Lung (tissue), 12 donors: ENCODE data around the gene PXDN. TPM values are rescaled to one million over a fixed set of nuclear protein-coding genes. Genes with fewer than 3 reads are reported as not detected.
A peak's percentile ranks its signal among the peaks of the same experiment; 100 is the strongest.

ENCODE experiments used
- ATAC-seq: fragments of 200-7000 bp; cut with Tn5 transposase; one replicate; pipeline ENCODE4 v1.9.1; 2020; ENCODE audit warnings: moderate number of reproducible peaks; ENCODE audit not compliant: insufficient read depth, low FRiP score
- DNase-seq, 3 donors: peaks; one replicate each; pipeline ENCODE4 v3.0.0-alpha.2; 2013 to 2017
- H3K27ac ChIP-seq, 2 donors: one replicate each; pipeline ENCODE4 v1.5.1; 2013; ENCODE audit warnings: mild to moderate bottlenecking in 2 of 2, moderate library complexity in 2 of 2, control low read depth in 1 of 2, inconsistent platforms in 1 of 2, low read depth in 1 of 2, low read length in 1 of 2
- H3K27me3 ChIP-seq, 3 donors: one replicate each; pipeline ENCODE4 v1.5.1; 2013; ENCODE audit warnings: low read length in 2 of 3; ENCODE audit not compliant: control insufficient read depth in 3 of 3, insufficient read depth in 3 of 3
- H3K36me3 ChIP-seq, 4 donors: one replicate each; pipeline ENCODE4 v1.5.1; 2013; ENCODE audit warnings: low read length in 4 of 4, mild to moderate bottlenecking in 1 of 4, moderate library complexity in 1 of 4; ENCODE audit not compliant: control insufficient read depth in 4 of 4, insufficient read depth in 4 of 4
- H3K4me1 ChIP-seq, 5 donors: one replicate each; pipeline ENCODE4 v1.5.1; 2013; ENCODE audit warnings: low read length in 5 of 5, mild to moderate bottlenecking in 2 of 5, moderate library complexity in 1 of 5; ENCODE audit not compliant: control insufficient read depth in 5 of 5, insufficient read depth in 5 of 5
- H3K4me3 ChIP-seq: one replicate; pipeline ENCODE4 v1.5.1; 2013; ENCODE audit warnings: mild to moderate bottlenecking, control low read depth, moderate library complexity
- H3K9ac ChIP-seq, 2 donors: one replicate each; pipeline ENCODE4 v1.5.1; 2013; ENCODE audit warnings: low read length in 2 of 2, control low read depth in 1 of 2; ENCODE audit not compliant: insufficient read depth in 1 of 2
- H3K9me3 ChIP-seq, 4 donors: one replicate each; pipeline ENCODE4 v1.5.1; 2013; ENCODE audit warnings: low read length in 3 of 4, mild to moderate bottlenecking in 1 of 4, moderate library complexity in 1 of 4; ENCODE audit not compliant: control insufficient read depth in 4 of 4, insufficient read depth in 3 of 4
- WGBS, 2 donors: extraction: QIAGEN DNeasy Blood & Tissue Kit; methylation state at CpG; one replicate each; pipeline ENCODE4 v1.1.7; 2013; 5-methylcytosine and 5-hydroxymethylcytosine counted together
- polyA plus RNA-seq, 2 donors: library from polyadenylated mRNA; stranded (reverse); fragments of 200-250 nt; gene quantifications; one replicate each; pipeline ENCODE4 v1.2.1, GENCODE V29; 2013
- total RNA-seq, 2 donors: library from RNA; depleted of rRNA in 1 of 2; stranded (reverse); fragments of >200 nt in 1 of 2; gene quantifications; one replicate each; pipeline ENCODE4 v1.2.1, GENCODE V29; 2014 to 2021
- TF ChIP-seq, protein P1 (sequence below): IDR thresholded peaks from 2 replicates; pipeline ENCODE4 v1.5.1; 2012; ENCODE audit warnings: mild to moderate bottlenecking; ENCODE audit errors: control extremely low read depth, extremely low read depth
- donor health status: control.
- donor health status: control.
- donor health status: Bipolar disorder and iron deficiency.
- donor health status: healthy.
- donor health status: DM: yes; HTN: yes; CAD: no.

PXDN gene
- total and polyA plus RNA-seq, 4 donors, result 10.6 to 198 (median 45.1) TPM

- 93 to 96% methylated on average over 19 of the region's 19 CpGs for WGBS, 2 donors
- ATAC-seq (no peak), DNase-seq (peak in 1 of 3 donors; percentile 7)
- TF ChIP-seq, protein P1, sequence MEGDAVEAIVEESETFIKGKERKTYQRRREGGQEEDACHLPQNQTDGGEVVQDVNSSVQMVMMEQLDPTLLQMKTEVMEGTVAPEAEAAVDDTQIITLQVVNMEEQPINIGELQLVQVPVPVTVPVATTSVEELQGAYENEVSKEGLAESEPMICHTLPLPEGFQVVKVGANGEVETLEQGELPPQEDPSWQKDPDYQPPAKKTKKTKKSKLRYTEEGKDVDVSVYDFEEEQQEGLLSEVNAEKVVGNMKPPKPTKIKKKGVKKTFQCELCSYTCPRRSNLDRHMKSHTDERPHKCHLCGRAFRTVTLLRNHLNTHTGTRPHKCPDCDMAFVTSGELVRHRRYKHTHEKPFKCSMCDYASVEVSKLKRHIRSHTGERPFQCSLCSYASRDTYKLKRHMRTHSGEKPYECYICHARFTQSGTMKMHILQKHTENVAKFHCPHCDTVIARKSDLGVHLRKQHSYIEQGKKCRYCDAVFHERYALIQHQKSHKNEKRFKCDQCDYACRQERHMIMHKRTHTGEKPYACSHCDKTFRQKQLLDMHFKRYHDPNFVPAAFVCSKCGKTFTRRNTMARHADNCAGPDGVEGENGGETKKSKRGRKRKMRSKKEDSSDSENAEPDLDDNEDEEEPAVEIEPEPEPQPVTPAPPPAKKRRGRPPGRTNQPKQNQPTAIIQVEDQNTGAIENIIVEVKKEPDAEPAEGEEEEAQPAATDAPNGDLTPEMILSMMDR, result no peak
- Histone ChIP-seq H3K4me3 (no peak overlapping the region), H3K36me3 (peaks cover 2 to 57% (median 45%) of the 10 kb centered on the region in 4 donors), H3K27ac (no peak overlapping the region), H3K27me3 (no peaks in the 10 kb centered on the region), H3K9me3 (no peaks in the 10 kb centered on the region), H3K9ac (no peak overlapping the region), H3K4me1 (peaks cover 0 to 14% (median 4%) of the 10 kb centered on the region in 5 donors)
Measured at GRCh38 chr2:1661891-1662605, 82.3 kb downstream of the PXDN start.

- H3K27ac ChIP-seq, result no peak overlapping the region
- peaks cover 2 to 52% (median 42%) of the 10 kb centered on the region in 4 donors for H3K36me3 ChIP-seq
- H3K27me3 ChIP-seq, result no peaks in the 10 kb centered on the region
- no peaks in the 10 kb centered on the region for H3K9me3 ChIP-seq
- TF ChIP-seq, protein P1, result no peak
- peaks cover 0 to 14% (median 5%) of the 10 kb centered on the region in 5 donors for H3K4me1 ChIP-seq
- H3K9ac ChIP-seq, result no peak overlapping the region
- no peak overlapping the region for H3K4me3 ChIP-seq
- peak in 1 of 3 donors; percentile 8 for DNase-seq
- WGBS, 2 donors, result 93 to 95% methylated on average over 21 of the region's 21 CpGs
- no peak for ATAC-seq
Measured at GRCh38 chr2:1660656-1661640, 83.4 kb downstream of the PXDN start.

GRCh38 chr2:1659951-1660565, 84.3 kb downstream of the PXDN start:
- H3K9me3 ChIP-seq, result no peaks in the 10 kb centered on the region
- DNase-seq (peak in 1 of 3 donors; percentile 7), ATAC-seq (no peak)
- H3K36me3 ChIP-seq, result peaks cover 2 to 47% (median 38%) of the 10 kb centered on the region in 4 donors
- TF ChIP-seq, protein P1, result no peak
- H3K4me3 ChIP-seq, result no peak overlapping the region
- H3K4me1 ChIP-seq, result peaks cover 0 to 8% (median 4%) of the 10 kb centered on the region in 5 donors
- WGBS, 2 donors, result 92 to 95% methylated on average over 16 of the region's 16 CpGs
- no peaks in the 10 kb centered on the region for H3K27me3 ChIP-seq
- H3K27ac ChIP-seq, result no peak overlapping the region
- no peak overlapping the region for H3K9ac ChIP-seq
